CD4-positive, alpha-beta T cell treated with Interleukin-6 for 4 hours (primary cell): ENCODE data around the gene MIGA1.

ENCODE experiments used
- DNase-seq: peaks from one replicate; pipeline ENCODE4 v3.0.0-alpha.2; 2020; ENCODE audit warnings: mixed read lengths

Gene MIGA1

GRCh38 chr1:77847621-77848080 lies 68.2 kb downstream of the MIGA1 start:
- no peak for DNase-seq

GRCh38 chr1:77850082-77850481 lies 70.6 kb downstream of the MIGA1 start:
- no peak for DNase-seq

GRCh38 chr1:77857552-77857951 lies 78.1 kb downstream of the MIGA1 start:
- no peak for DNase-seq

GRCh38 chr1:77858725-77859124 lies 79.3 kb downstream of the MIGA1 start:
- DNase-seq, result no peak

GRCh38 chr1:77859248-77859647 lies 79.8 kb downstream of the MIGA1 start:
- no peak for DNase-seq

GRCh38 chr1:77866296-77866695 lies 86.8 kb downstream of the MIGA1 start:
- no peak for DNase-seq

- no peak for DNase-seq
Observed at GRCh38 chr1:77872645-77873044, 93.2 kb downstream of the MIGA1 start.

- DNase-seq, result no peak
Observed at GRCh38 chr1:77873461-77873860, 94.0 kb downstream of the MIGA1 start.

GRCh38 chr1:77874804-77875445 lies 95.5 kb downstream of the MIGA1 start:
- DNase-seq, result no peak

GRCh38 chr1:77876884-77877283 lies 97.4 kb downstream of the MIGA1 start:
- no peak for DNase-seq

- DNase-seq, result no peak
Observed at GRCh38 chr1:77881061-77881460, 101.6 kb downstream of the MIGA1 start.

- DNase-seq, result no peak
Observed at GRCh38 chr1:77882411-77882810, 103.0 kb downstream of the MIGA1 start.

- no peak for DNase-seq
Observed at GRCh38 chr1:77888081-77888780, 108.8 kb downstream of the MIGA1 start, which contains the start of gene NEXN. Gene NEXN, plus strand, starts transcription at chr1:77888624. Its CDS starts 27,483 bp downstream, at chr1:77916107.

GRCh38 chr1:77888781-77889642 lies 109.6 kb downstream of the MIGA1 start:
- DNase-seq, result peak; percentile 6

- DNase-seq, result no peak
Observed at GRCh38 chr1:77889671-77890070, 110.2 kb downstream of the MIGA1 start.

- DNase-seq, result no peak
Observed at GRCh38 chr1:77891200-77891599, 111.8 kb downstream of the MIGA1 start.

GRCh38 chr1:77899647-77900320 lies 120.3 kb downstream of the MIGA1 start:
- DNase-seq, result no peak

- no peak for DNase-seq
Observed at GRCh38 chr1:77900687-77901293, 121.3 kb downstream of the MIGA1 start.

- no peak for DNase-seq
Observed at GRCh38 chr1:77905603-77906002, 126.2 kb downstream of the MIGA1 start.

GRCh38 chr1:77906019-77906545 lies 126.6 kb downstream of the MIGA1 start:
- no peak for DNase-seq

- no peak for DNase-seq
Observed at GRCh38 chr1:77906624-77907023, 127.2 kb downstream of the MIGA1 start.

GRCh38 chr1:77910116-77910515 lies 130.7 kb downstream of the MIGA1 start:
- no peak for DNase-seq
